PC-3 (cell line): Measurements from ENCODE around the gene MEF2B.

Source experiments
- EZH2phosphoT487 ChIP-seq: fragments of 300-600 bp; sonication (generic); IDR thresholded peaks from 2 replicates; pipeline ENCODE4 v1.6.1; 2018; ENCODE audit warnings: mild to moderate bottlenecking, antibody characterized with exemption, low read length, borderline replicate concordance
- TF ChIP-seq, protein P1 (sequence below): fragments of 300-600 bp; sonication (generic); conservative IDR thresholded peaks from 2 replicates; pipeline ENCODE4 v1.5.1; 2017; ENCODE audit warnings: antibody characterized with exemption, low read depth, mild to moderate bottlenecking, low read length

DNA sequence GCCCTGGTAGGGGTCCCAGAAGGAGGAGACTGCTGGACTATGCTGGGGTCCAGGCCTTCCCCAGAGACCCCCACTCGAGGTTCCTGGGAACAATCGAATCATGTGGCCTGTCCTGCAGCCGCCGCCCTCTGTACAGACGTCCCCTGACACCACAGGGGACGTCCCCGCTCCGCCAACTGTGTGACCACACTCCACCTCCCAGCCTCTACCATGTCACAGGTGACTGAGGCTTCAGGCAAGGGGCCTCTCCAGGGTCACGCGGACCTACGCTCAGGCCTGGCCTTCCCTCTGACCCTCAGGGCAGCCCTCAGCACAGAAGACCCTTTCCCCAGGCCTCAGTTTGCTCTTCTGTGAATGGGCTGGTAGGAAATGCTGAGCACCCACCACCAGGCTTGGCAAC, 18.6 kb downstream of the MEF2B start:
- TF ChIP-seq, protein P1, sequence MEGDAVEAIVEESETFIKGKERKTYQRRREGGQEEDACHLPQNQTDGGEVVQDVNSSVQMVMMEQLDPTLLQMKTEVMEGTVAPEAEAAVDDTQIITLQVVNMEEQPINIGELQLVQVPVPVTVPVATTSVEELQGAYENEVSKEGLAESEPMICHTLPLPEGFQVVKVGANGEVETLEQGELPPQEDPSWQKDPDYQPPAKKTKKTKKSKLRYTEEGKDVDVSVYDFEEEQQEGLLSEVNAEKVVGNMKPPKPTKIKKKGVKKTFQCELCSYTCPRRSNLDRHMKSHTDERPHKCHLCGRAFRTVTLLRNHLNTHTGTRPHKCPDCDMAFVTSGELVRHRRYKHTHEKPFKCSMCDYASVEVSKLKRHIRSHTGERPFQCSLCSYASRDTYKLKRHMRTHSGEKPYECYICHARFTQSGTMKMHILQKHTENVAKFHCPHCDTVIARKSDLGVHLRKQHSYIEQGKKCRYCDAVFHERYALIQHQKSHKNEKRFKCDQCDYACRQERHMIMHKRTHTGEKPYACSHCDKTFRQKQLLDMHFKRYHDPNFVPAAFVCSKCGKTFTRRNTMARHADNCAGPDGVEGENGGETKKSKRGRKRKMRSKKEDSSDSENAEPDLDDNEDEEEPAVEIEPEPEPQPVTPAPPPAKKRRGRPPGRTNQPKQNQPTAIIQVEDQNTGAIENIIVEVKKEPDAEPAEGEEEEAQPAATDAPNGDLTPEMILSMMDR = no peak
- TF ChIP-seq EZH2phosphoT487 = no peak
